ENCODE results near the gene AFF3.

- TF ChIP-seq JUN (IDR thresholded peaks at IDR 0.05; ENCODE audit: borderline replicate concordance, insufficient read depth, insufficient read length, low read depth) (no peak), CTCF (IDR thresholded peaks at IDR 0.05; ENCODE audit: extremely low read depth in 1 of 2, insufficient read depth in 1 of 2, low read depth in 1 of 2, low read length in 2 of 2) (no peak), GATA2 (IDR thresholded peaks at IDR 0.05; ENCODE audit: insufficient read depth, insufficient read length, low read depth, low read length) (no peak), POLR2AphosphoS5 (IDR thresholded peaks at IDR 0.05; ENCODE audit: insufficient read depth, low read depth, low read length) (no peak), EZH2 (IDR thresholded peaks at IDR 0.05; ENCODE audit: borderline replicate concordance, low read depth, low read length, severe bottlenecking) (no peak), POLR2A (IDR thresholded peaks at IDR 0.05; ENCODE audit: low read depth, low read length) (no peak), FOS (IDR thresholded peaks at IDR 0.05; ENCODE audit: borderline replicate concordance, insufficient read depth, low read length) (no peak), MAX (IDR thresholded peaks at IDR 0.05; ENCODE audit: insufficient read depth, insufficient read length) (no peak)
Observed at GRCh38 chr2:100137318-100137717, 5.1 kb downstream of the AFF3 start.
